Measurements from ENCODE around the gene KCNK17.

The KCNK17 gene

DNA sequence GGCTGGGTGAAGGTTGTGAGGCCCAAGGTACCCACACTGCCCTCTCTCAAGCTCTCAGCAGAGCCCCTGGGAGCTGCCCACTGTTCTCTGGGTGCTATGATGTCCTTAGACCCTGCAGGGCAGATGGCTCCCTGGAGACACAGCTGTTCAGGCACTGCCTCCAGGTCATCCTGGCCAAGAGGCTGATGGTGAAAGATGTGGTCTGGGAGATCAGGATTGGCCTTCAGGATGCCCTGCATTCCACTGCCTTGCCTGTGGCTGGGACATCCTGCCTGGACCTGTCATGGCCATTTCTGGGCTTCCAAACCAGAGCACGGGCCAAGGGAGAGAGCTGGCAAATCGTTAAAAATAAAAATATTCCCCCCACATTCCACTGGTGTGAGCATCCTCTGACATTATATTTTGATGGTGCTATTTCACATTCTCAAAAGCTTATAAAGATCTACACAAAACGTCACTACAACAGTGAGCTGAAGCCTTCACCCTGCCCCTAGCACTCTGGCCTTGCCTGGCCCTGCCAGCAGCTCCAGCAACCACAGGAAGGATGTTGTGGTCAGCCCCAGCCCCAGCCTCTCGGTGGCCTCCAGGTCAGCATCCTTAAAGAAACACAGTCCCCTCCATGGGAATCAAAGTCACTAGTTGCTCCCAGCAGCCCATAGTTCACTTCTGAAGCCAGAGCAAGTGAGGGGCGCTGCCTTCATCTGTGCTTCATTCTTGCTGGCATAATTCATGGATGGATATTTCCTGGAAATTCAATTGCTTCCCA is 21.7 kb upstream of the KCNK17 start:
- DNase-seq = no peak

DNA sequence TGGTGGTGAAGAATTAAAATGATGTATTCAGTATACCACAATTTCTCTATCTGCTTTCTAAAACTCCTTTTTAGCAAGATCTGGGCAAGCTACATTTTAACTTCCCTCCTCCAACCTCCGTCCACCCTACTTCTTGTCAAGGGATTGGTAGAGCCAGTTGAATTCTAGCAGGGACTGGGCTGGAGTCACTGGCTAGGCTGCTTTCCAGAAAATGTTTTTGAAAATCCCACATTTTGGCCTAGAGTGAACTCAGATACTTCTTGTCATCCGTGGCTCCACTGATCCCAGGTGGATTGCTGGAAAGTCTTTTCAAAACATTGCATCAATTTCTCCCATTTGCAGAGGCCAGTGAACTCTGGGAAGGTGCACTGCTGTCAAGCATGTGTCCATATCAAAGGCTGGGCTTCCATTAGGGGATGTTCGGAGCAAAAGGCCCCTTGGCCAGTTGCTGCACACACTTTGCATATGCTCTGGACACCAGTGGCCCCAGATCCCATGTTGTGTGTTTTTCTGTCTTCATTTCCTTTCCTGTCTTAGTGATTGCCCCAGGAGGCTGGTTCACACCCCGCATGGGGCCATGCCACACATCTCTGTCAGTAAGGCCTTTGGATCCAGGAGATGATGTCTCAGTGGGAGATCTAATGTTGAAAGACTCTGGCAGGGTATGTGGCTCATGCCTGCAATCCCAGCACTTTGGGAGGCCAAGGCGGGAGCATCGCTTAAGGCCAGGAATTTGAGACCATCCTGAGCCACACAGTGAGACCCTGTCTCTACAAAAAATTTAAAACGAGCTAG is 19.6 kb upstream of the KCNK17 start:
- no peak for DNase-seq

DNA sequence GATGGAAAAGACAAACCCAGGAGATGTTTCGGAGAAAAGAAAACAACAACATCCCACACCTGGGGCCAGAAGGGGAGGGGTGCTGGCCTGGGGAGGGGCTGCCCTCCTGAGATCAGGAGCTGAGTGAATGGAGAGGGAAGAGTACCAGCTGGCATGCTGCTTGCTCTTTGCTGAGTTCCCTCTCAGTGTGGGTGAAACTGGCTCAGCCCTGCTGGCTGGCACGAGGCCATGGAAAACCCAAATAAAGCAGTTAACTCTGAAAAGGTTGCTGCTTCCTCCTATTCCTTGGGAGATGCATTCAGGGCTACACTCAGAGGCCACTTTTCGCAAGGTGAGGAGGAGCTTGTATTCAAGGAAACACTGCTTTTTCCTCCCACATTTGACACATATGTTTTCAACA is 16.3 kb upstream of the KCNK17 start:
- DNase-seq = no peak

DNA sequence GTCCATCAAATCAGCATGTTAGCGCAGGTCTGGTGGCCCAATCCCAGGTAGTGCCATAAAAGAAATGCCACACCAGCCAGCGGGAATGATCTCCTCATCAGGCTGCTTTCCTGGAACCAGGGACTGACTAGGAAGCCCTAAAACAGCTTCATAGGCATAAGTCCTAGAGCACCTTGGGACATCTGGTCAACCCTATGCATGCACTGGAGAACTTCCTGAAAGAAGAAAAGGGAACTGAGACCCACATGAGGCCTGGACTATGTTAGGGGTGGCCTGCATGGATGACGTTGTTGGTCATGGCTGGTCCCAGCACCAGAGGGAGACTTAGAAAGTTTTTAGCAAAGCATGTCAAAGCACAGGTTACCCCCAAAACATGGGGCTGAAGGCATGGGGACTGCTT is 15.8 kb upstream of the KCNK17 start:
- DNase-seq = no peak

- no peak for DNase-seq
These were observed 13.8 kb upstream of the KCNK17 start for GRCh38 chr6:39328066-39328465.

GRCh38 chr6:39327507-39327906 is 13.3 kb upstream of the KCNK17 start:
- no peak for DNase-seq

- DNase-seq = no peak
These were observed 8.2 kb upstream of the KCNK17 start, which contains the start of gene KCNK16 for GRCh38 chr6:39322306-39322850. TSS of gene KCNK16 (minus strand) at chr6:39322702. CDS start at chr6:39322540, 162 bp downstream.

GRCh38 chr6:39321761-39322160 is 7.5 kb upstream of the KCNK17 start:
- DNase-seq = no peak

GRCh38 chr6:39320363-39320984 is 6.3 kb upstream of the KCNK17 start:
- no peak for DNase-seq

DNA sequence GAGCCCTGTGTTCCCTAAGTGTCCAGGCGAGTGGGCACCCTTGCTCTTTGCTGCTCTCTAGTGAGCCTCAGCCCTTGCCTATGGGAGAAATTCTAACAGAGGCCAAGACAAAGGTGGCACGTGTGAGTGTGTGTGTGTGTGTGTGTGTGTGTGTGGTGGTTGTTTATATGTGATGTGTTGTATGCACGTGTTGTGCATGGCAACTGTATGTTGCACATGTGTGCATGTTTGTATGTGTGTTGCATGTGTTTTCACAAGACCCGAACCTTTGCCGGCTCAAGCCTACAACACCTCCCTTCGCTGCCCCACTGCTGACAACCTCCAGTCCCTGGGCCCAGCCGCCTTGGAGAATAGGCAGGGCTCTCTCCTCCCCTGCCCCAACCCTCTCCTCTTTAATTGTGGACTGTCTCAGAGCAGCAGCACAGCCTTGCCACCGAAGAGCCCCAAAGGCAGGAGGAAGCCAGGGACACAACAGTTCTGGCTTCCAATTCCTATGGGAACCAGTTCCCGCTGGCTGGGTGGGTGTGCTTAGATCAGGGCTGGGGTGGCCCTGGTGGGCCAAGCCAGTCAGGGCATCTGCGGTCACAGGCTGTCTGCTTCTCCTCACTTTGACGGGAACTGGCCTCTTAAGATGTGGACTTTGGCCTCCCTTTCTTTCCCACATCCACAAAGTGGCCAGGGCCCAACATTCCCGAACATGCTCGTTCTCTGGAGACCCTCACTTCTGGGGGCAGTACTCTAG is 5.6 kb upstream of the KCNK17 start:
- no peak for DNase-seq

DNA sequence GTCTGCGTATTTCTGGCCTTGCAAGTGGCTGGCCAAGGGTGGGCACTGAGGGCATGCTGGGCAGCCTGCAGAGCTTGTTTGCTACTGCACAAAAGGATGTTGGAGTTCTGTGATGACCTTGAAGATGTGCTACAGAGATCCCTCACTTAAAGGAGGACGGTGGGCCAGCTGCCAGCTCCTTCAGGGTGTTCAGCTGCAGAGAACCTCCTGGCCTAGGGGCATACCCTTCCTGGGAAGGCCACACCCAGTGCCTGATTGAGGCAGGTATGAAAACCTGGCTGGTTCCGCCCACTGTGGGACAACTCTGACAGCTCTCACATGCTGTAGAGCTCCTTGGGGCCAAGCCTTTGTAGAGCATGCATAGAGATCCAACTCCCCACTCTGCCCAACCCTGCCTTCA is 3.0 kb upstream of the KCNK17 start:
- no peak for DNase-seq

GRCh38 chr6:39313526-39314272 is 520 bp downstream of the KCNK17 start:
- DNase-seq = no peak

- DNase-seq = no peak
These were observed 1.2 kb downstream of the KCNK17 start for GRCh38 chr6:39312912-39313525.

- no peak for DNase-seq
These were observed 3.7 kb downstream of the KCNK17 start for GRCh38 chr6:39310542-39310941.

- peak; percentile 31 for DNase-seq
These were observed 4.2 kb downstream of the KCNK17 start for GRCh38 chr6:39309942-39310531.

- no peak for DNase-seq
These were observed 6.8 kb downstream of the KCNK17 start for GRCh38 chr6:39307462-39307861.

GRCh38 chr6:39304951-39305350 is 9.3 kb downstream of the KCNK17 start:
- DNase-seq = no peak

- no peak for DNase-seq
These were observed 10.6 kb downstream of the KCNK17 start for GRCh38 chr6:39303425-39304153.

GRCh38 chr6:39302669-39303424 is 11.4 kb downstream of the KCNK17 start:
- DNase-seq = peak; percentile 9

DNA sequence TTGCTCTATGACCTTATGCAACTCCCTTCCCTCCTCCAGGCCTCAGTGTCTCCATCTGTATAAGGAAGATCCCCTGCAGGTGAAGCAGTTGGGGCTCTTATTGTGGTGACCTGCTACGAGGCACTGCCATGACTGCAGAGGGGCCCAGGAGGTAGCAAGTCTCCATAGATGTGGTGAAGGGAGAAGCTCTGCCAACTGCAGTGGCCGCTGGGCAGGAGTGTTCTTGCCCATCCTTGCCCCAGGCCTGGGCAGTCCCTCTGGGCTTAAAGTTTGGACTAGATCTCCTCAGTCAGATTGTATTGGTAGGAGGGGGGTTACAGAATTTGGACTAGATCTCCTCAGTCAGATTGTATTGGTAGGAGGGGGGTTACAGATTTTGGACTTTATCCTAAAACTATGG is 12.2 kb downstream of the KCNK17 start:
- DNase-seq = no peak

Data from HCEC 1CT (cell line).